OCI-LY3 (cell line): ENCODE data around the gene KLF1.
A peak's percentile ranks its signal among the peaks of the same experiment; 100 is the strongest.

Experiments used
- H2AFZ ChIP-seq: fragments of 200-600, 300-600 bp; shearing (Covaris generic); 2 replicates; pipeline ENCODE4 v1.6.0; 2014; ENCODE audit warnings: antibody characterized with exemption, low read depth, low read length
- H3K27ac ChIP-seq: fragments of 200-600, 300-600 bp; sonication (generic); 2 replicates; pipeline ENCODE4 v1.5.1; 2014; ENCODE audit warnings: mild to moderate bottlenecking, low read length, moderate library complexity, mixed read lengths
- H3K27me3 ChIP-seq: fragments of 200-600, 300-600 bp; sonication (generic); 2 replicates; pipeline ENCODE4 v1.6.1; 2014; ENCODE audit warnings: low read depth, low read length, mixed read lengths
- H3K36me3 ChIP-seq: fragments of 200-600, 300-600 bp; sonication (generic); replicated peaks from 2 replicates; pipeline ENCODE3; 2014; ENCODE audit warnings: low read depth, low read length, mixed read lengths
- H3K4me1 ChIP-seq: fragments of 300-600, 200-600 bp; sonication (generic); 2 replicates; pipeline ENCODE4 v1.6.1; 2014; ENCODE audit warnings: low read length, mixed read lengths
- H3K4me2 ChIP-seq: fragments of 200-600, 300-600 bp; sonication (generic); 2 replicates; pipeline ENCODE4 v1.6.1; 2014; ENCODE audit warnings: low read length, mixed read lengths
- H3K4me3 ChIP-seq: fragments of 300-600, 200-600 bp; sonication (generic); 2 replicates; pipeline ENCODE4 v1.5.1; 2014; ENCODE audit warnings: antibody characterized with exemption, mild to moderate bottlenecking, low read length, moderate library complexity
- H3K79me2 ChIP-seq: fragments of 300-600, 200-600 bp; shearing (Covaris generic); 2 replicates; pipeline ENCODE4 v1.6.1; 2014; ENCODE audit warnings: mild to moderate bottlenecking, low read length, mixed read lengths
- H3K9ac ChIP-seq: fragments of 300-600, 200-600 bp; shearing (Covaris generic); 2 replicates; pipeline ENCODE4 v1.6.0; 2014; ENCODE audit warnings: mild to moderate bottlenecking, low read length, moderate library complexity
- H3K9me3 ChIP-seq: fragments of 200-600, 300-600 bp; shearing (Covaris generic); 2 replicates; pipeline ENCODE4 v1.6.1; 2014; ENCODE audit warnings: low read length, mixed read lengths; ENCODE audit not compliant: insufficient read depth
- H4K20me1 ChIP-seq: fragments of 200-600, 300-600 bp; sonication (generic); 2 replicates; pipeline ENCODE4 v1.6.1; 2016; ENCODE audit warnings: low read length, mixed read lengths; ENCODE audit not compliant: insufficient read depth
- EZH2phosphoT487 ChIP-seq: fragments of 200-600 bp; shearing (Covaris generic); IDR thresholded peaks from 2 replicates; pipeline ENCODE4 v1.6.1; 2018; ENCODE audit warnings: antibody characterized with exemption, mixed run types, low read depth
- TF ChIP-seq, protein P1 (sequence below): fragments of 200-600, 300-600 bp; sonication (generic); IDR thresholded peaks from 2 replicates; pipeline ENCODE4 v1.5.1; 2014; ENCODE audit warnings: antibody characterized with exemption, low read length, low read depth

The KLF1 gene

DNA sequence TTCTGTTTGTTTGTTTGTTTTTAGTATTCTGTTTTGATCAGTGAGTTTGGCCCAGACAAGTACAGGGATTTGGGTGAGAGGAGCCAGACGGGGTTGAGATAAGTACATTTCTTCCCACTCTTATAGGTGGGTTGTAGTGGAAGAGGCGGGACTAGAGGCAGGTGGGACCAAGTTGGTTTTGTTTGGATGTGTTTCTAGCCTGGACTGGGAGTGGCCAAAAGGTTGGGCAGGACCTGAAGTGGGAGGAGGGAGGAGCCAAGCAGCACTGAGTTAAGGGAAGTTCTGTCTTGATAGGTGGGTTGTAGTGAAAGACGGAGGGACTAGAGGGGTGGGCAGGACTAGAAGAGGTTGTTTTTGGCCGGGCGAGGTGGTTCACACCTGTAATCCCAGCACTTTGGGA lies 14.7 kb downstream of the KLF1 start:
- H4K20me1 ChIP-seq = no peaks in the 10 kb centered on the region
- peaks cover 46% of the 10 kb centered on the region for H3K36me3 ChIP-seq
- no peak overlapping the region for H2AFZ ChIP-seq
- no peak overlapping the region for H3K27ac ChIP-seq
- TF ChIP-seq EZH2phosphoT487 = no peak
- TF ChIP-seq, protein P1, sequence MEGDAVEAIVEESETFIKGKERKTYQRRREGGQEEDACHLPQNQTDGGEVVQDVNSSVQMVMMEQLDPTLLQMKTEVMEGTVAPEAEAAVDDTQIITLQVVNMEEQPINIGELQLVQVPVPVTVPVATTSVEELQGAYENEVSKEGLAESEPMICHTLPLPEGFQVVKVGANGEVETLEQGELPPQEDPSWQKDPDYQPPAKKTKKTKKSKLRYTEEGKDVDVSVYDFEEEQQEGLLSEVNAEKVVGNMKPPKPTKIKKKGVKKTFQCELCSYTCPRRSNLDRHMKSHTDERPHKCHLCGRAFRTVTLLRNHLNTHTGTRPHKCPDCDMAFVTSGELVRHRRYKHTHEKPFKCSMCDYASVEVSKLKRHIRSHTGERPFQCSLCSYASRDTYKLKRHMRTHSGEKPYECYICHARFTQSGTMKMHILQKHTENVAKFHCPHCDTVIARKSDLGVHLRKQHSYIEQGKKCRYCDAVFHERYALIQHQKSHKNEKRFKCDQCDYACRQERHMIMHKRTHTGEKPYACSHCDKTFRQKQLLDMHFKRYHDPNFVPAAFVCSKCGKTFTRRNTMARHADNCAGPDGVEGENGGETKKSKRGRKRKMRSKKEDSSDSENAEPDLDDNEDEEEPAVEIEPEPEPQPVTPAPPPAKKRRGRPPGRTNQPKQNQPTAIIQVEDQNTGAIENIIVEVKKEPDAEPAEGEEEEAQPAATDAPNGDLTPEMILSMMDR = no peak
- no peaks in the 10 kb centered on the region for H3K4me1 ChIP-seq
- H3K27me3 ChIP-seq = no peaks in the 10 kb centered on the region
- no peak overlapping the region for H3K9ac ChIP-seq
- H3K4me3 ChIP-seq = no peak overlapping the region
- H3K79me2 ChIP-seq = no peaks in the 10 kb centered on the region
- H3K4me2 ChIP-seq = no peak overlapping the region
- H3K9me3 ChIP-seq = no peaks in the 10 kb centered on the region

DNA sequence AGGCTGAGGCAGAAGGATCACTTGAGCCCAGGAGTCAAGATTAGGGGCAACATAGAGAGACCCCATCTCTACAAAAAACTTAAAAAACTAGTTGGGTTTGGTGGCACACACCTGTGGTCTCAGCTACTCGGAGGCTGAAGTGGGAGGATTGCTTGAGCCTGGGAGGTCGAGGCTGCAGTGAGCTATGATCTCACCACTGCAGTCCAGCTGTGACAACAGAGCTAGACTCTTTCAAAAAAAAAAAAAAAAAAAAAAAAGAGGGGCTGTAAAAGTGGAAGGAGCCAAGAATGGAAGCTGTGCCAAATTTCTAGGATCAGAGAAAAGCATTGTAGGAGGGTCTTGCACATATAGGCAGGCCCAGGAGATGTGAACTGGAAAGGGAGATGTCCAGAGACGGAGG lies 15.3 kb downstream of the KLF1 start:
- no peaks in the 10 kb centered on the region for H3K9me3 ChIP-seq
- H3K27ac ChIP-seq = no peak overlapping the region
- no peak overlapping the region for H3K4me2 ChIP-seq
- H3K4me1 ChIP-seq = no peaks in the 10 kb centered on the region
- no peaks in the 10 kb centered on the region for H4K20me1 ChIP-seq
- no peaks in the 10 kb centered on the region for H3K27me3 ChIP-seq
- H3K4me3 ChIP-seq = no peak overlapping the region
- H3K79me2 ChIP-seq = no peaks in the 10 kb centered on the region
- H3K9ac ChIP-seq = no peak overlapping the region
- no peak for TF ChIP-seq EZH2phosphoT487
- TF ChIP-seq, protein P1 = no peak
- H2AFZ ChIP-seq = no peak overlapping the region
- peaks cover 46% of the 10 kb centered on the region for H3K36me3 ChIP-seq

DNA sequence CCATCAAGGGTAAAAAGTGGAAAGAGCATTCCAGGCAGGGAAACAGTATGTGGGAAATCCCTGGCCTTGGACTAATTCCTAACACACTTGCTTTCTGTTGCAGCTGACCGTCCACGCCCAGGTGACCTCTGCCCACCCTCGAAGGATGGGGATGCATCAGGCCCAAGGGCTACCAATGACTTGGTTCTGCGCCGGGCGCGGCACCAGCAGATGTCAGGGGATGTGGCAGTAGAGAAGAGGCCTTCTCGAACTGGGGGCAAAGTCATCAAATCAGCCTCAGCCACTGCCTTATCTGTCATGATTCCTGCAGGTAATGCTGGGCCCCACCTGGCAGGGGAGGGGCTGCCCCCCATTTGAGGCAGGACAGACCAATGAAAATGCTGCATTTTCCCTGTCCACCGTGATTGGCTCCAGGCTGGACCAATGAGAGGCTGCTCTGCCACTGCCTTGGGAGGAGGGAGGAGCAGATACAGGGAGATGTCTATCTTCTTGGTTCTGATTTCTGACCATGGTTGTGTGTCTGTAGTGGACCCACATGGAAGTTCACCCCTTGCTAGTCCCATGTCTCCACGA lies 18.4 kb downstream of the KLF1 start:
- H3K79me2 ChIP-seq = no peaks in the 10 kb centered on the region
- H3K4me1 ChIP-seq = no peaks in the 10 kb centered on the region
- no peaks in the 10 kb centered on the region for H3K27me3 ChIP-seq
- H4K20me1 ChIP-seq = no peaks in the 10 kb centered on the region
- peaks cover 22% of the 10 kb centered on the region for H3K36me3 ChIP-seq
- no peak overlapping the region for H3K4me3 ChIP-seq
- TF ChIP-seq, protein P1 = no peak
- no peak for TF ChIP-seq EZH2phosphoT487
- H2AFZ ChIP-seq = no peak overlapping the region
- H3K27ac ChIP-seq = no peak overlapping the region
- no peaks in the 10 kb centered on the region for H3K9me3 ChIP-seq
- no peak overlapping the region for H3K9ac ChIP-seq
- no peak overlapping the region for H3K4me2 ChIP-seq

DNA sequence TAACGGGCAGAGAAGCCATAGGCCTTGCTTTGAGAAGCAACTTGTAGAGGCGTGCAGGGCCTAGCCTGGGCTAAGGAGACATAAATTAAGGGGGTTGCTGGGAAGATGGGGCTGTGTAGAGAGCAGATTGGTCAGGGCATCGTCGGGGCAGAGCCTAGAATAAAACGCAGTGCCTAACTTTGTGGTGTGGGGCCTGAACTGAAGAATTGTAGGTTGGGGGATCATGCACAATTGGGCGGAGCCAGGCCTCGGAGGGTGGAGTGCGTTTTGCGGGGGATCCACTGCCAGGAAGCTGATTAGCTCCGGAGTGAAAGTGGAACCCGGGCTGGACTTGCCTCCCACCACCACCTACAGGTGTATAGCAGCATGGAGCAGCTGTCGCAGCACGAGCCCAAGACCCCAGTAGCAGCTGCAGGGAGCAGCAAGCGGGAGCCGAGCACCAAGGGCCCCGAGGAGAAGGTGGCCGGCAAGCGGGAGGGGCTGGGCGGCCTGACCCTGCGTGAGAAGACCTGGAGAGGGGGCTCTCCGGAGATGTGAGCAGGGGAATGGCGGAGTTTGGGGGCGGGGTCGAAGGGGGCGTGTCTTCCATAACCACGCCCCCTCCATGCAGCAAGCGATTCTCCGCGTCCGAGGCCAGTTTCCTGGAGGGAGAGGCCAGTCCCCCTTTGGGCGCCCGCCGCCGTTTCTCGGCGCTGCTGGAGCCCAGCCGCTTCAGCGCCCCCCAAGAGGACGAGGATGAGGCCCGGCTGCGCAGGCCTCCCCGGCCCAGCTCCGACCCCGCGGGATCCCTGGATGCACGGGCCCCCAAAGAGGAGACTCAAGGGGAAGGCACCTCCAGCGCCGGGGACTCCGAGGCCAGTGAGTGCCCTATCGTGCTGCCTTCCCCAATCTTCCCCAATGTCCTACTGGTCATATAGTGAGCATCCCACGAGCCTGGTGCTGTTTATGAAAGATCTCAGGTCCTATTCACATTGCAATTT lies 19.6 kb downstream of the KLF1 start:
- H3K79me2 ChIP-seq = no peaks in the 10 kb centered on the region
- no peak overlapping the region for H3K27ac ChIP-seq
- H2AFZ ChIP-seq = no peak overlapping the region
- peak overlapping the region; percentile 24; the same call in 1 of the 2 replicates for H3K4me3 ChIP-seq
- no peaks in the 10 kb centered on the region for H3K9me3 ChIP-seq
- no peak overlapping the region for H3K9ac ChIP-seq
- TF ChIP-seq, protein P1 = no peak
- TF ChIP-seq EZH2phosphoT487 = no peak
- H3K4me1 ChIP-seq = peaks cover 6% of the 10 kb centered on the region
- H3K36me3 ChIP-seq = peaks cover 12% of the 10 kb centered on the region
- H3K4me2 ChIP-seq = peak overlapping the region; percentile 6
- no peaks in the 10 kb centered on the region for H4K20me1 ChIP-seq
- no peaks in the 10 kb centered on the region for H3K27me3 ChIP-seq
